ENCODE measurements around the gene LAMTOR5. TPM values are rescaled to one million over a fixed set of nuclear protein-coding genes. Genes with fewer than 3 reads are reported as not detected.

LAMTOR5 gene
- total and polyA plus RNA-seq, 2 of the 4 experiments (the other 2 are of a cell fraction), result 159 to 369 TPM

DNA sequence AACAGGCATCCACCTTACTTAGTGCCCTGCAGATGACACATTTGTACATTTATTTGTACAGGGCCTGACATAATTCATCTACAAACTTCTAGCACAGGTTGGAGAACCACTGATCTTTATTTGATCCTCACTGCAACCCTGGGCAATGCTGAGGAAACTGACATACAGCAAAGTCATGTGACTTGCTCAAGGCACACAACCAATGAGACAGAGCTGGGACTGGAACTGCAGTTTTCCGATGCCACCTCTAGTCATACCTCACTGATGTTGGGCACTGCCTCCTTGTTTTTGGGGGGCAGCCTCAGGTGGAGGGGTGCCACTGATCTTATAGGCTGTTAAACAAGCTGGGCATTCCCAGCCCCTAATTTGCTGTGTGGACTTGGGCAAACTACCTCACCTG lies 46.8 kb upstream of the LAMTOR5 start:
- in situ Hi-C loops (cut with MboI; ENCODE audit: low sequenced_read_pairs), result no loop called here
- Histone ChIP-seq H2BK5ac (ENCODE audit: low read depth, low read length, poor library complexity, severe bottlenecking) (no peak overlapping the region), H4K91ac (ENCODE audit: insufficient read depth, low read depth, low read length) (no peak overlapping the region), H3K9ac (ENCODE audit: low read depth, low read length) (no peak overlapping the region), H3K18ac (ENCODE audit: low read depth, low read length) (no peak overlapping the region), H2AK5ac (ENCODE audit: low read depth, low read length) (no peak overlapping the region), H3K79me1 (ENCODE audit: low read depth in 1 of 2, low read length in 2 of 2) (no peaks in the 10 kb centered on the region), H2BK15ac (ENCODE audit: low read depth, low read length) (no peak overlapping the region), H3K4me3 (ENCODE audit: insufficient read depth, low read depth, low read length) (no peak overlapping the region), H2AFZ (replicated peaks; ENCODE audit: low read length, poor library complexity) (no peak overlapping the region), H4K5ac (ENCODE audit: low read depth, low read length) (no peak overlapping the region), H3K4ac (ENCODE audit: low read depth, low read length) (no peak overlapping the region), H3K4me2 (ENCODE audit: low read depth, low read length) (no peak overlapping the region), H3K14ac (replicated peaks; ENCODE audit: low read depth, low read length) (no peak overlapping the region), H3K9me1 (ENCODE audit: insufficient read depth, low read length) (no peaks in the 10 kb centered on the region), H4K8ac (ENCODE audit: low read depth in 2 of 2, low read length in 2 of 2) (no peak overlapping the region), H3K36me3 (ENCODE audit: control insufficient read depth, insufficient read depth, low read length) (no peaks in the 10 kb centered on the region), H2BK120ac (ENCODE audit: low read depth, low read length) (no peak overlapping the region), H3K27me3 (ENCODE audit: control insufficient read depth, insufficient read depth, low read length) (peaks cover 64% of the 10 kb centered on the region), H2AK9ac (replicated peaks; ENCODE audit: low read depth, low read length, poor library complexity) (no peak overlapping the region), H2BK20ac (ENCODE audit: low read depth, low read length) (no peak overlapping the region), H3K56ac (ENCODE audit: extremely low read depth, insufficient read depth, low read length) (no peak overlapping the region), H4K20me1 (ENCODE audit: insufficient read depth, low read length) (no peaks in the 10 kb centered on the region), H3K27ac (ENCODE audit: insufficient read depth, low read length) (no peak overlapping the region), H3K4me1 (ENCODE audit: control insufficient read depth, insufficient read depth, low read length) (no peaks in the 10 kb centered on the region), H3K9me3 (ENCODE audit: control insufficient read depth, insufficient read depth, low read length) (no peaks in the 10 kb centered on the region), H3K23ac (ENCODE audit: low read depth, low read length) (no peak overlapping the region)
- DNase-seq, result no peak
- TF ChIP-seq MAZ (IDR thresholded peaks at IDR 0.05; ENCODE audit: borderline replicate concordance, low read depth, low read length), result no peak
- TF ChIP-seq NFE2L2 (IDR thresholded peaks at IDR 0.05; ENCODE audit: low read depth, low read length), result no peak
- TF ChIP-seq CHD1 (IDR thresholded peaks at IDR 0.05; ENCODE audit: low read depth, low read length), result no peak
- TF ChIP-seq FOS (IDR thresholded peaks at IDR 0.05; ENCODE audit: low read depth, low read length), result no peak
- no peak for TF ChIP-seq SMC3 (IDR thresholded peaks at IDR 0.05; ENCODE audit: low read depth, low read length)
- TF ChIP-seq RCOR1 (IDR thresholded peaks at IDR 0.05; ENCODE audit: insufficient replicate concordance, low read length), result no peak
- TF ChIP-seq RAD21 (IDR thresholded peaks at IDR 0.05; ENCODE audit: low read length), result no peak
- TF ChIP-seq CTCF (conservative IDR thresholded peaks at IDR 0.05; ENCODE audit: low read depth, low read length), result no peak
- TF ChIP-seq RFX5 (IDR thresholded peaks at IDR 0.05; ENCODE audit: low read depth, low read length), result no peak
- CTCF ChIA-PET, result interaction anchor here (1.1 to 1.5 kb wide), 3 partner anchors 41 to 247 kb away, joined by 3 to 5 read pairs (median 5); no protein-coding TSS in a partner anchor
- no peak for ATAC-seq (ENCODE audit: low read depth)
- no CpG with 5 or more reads among the region's 1 CpG for WGBS, 2 experiments (ENCODE audit: extremely low coverage in 2 of 2, insufficient read length in 1 of 2)
- POLR2A ChIA-PET (ENCODE audit: unreplicated experiment), result no interaction called here
- no TSS peak for BruUV-seq (replicated peaks)
- dilution Hi-C loops (cut with HindIII; ENCODE audit: low sequenced_read_pairs, unreplicated experiment), result no loop called here
- intact Hi-C loops (cut with micrococcal nuclease), result no loop called here
